ENCODE results near the gene VASN.

Gene VASN

GRCh38 chr16:4375717-4376116 is 4.1 kb downstream of the VASN start:
- H3K36me3 Mint-ChIP-seq (ENCODE audit: low read depth) = no peaks in the 10 kb centered on the region
- DNase-seq = no peak
- peaks cover 3% of the 10 kb centered on the region for H3K27me3 Mint-ChIP-seq (ENCODE audit: low read depth, poor library complexity)
- peak overlapping the region; percentile 58 for H3K4me3 Mint-ChIP-seq
- H3K27ac Mint-ChIP-seq = peak overlapping the region; percentile 91
- no peaks in the 10 kb centered on the region for H3K9me3 Mint-ChIP-seq
- H3K4me1 Mint-ChIP-seq = peaks cover 75% of the 10 kb centered on the region
- TF ChIP-seq CTCF (IDR thresholded peaks at IDR 0.05) = no peak

- H3K36me3 Mint-ChIP-seq (ENCODE audit: low read depth) = no peaks in the 10 kb centered on the region
- TF ChIP-seq CTCF (IDR thresholded peaks at IDR 0.05) = no peak
- H3K27me3 Mint-ChIP-seq (ENCODE audit: low read depth, poor library complexity) = peaks cover 3% of the 10 kb centered on the region
- H3K4me1 Mint-ChIP-seq = peaks cover 73% of the 10 kb centered on the region
- H3K4me3 Mint-ChIP-seq = peak overlapping the region; percentile 66
- no peaks in the 10 kb centered on the region for H3K9me3 Mint-ChIP-seq
- peak; percentile 49 for DNase-seq
- H3K27ac Mint-ChIP-seq = no peak overlapping the region
Measured at GRCh38 chr16:4376126-4376892, 4.7 kb downstream of the VASN start.

GRCh38 chr16:4376893-4377572 is 5.4 kb downstream of the VASN start:
- Mint-ChIP-seq H3K4me1 (peaks cover 72% of the 10 kb centered on the region), H3K9me3 (no peaks in the 10 kb centered on the region), H3K27ac (no peak overlapping the region), H3K36me3 (ENCODE audit: low read depth) (no peaks in the 10 kb centered on the region), H3K27me3 (ENCODE audit: low read depth, poor library complexity) (peaks cover 3% of the 10 kb centered on the region), H3K4me3 (peak overlapping the region; percentile 67)
- TF ChIP-seq CTCF (IDR thresholded peaks at IDR 0.05) = no peak
- DNase-seq = no peak

GRCh38 chr16:4377573-4378154 is 6.0 kb downstream of the VASN start:
- peak overlapping the region; percentile 67 for H3K4me3 Mint-ChIP-seq
- DNase-seq = no peak
- peak; percentile 18 for TF ChIP-seq CTCF (IDR thresholded peaks at IDR 0.05)
- peak overlapping the region; percentile 83 for H3K27ac Mint-ChIP-seq
- no peaks in the 10 kb centered on the region for H3K36me3 Mint-ChIP-seq (ENCODE audit: low read depth)
- peaks cover 70% of the 10 kb centered on the region for H3K4me1 Mint-ChIP-seq
- H3K27me3 Mint-ChIP-seq (ENCODE audit: low read depth, poor library complexity) = peaks cover 3% of the 10 kb centered on the region
- no peaks in the 10 kb centered on the region for H3K9me3 Mint-ChIP-seq

- Mint-ChIP-seq H3K4me3 (peak overlapping the region; percentile 67), H3K27me3 (ENCODE audit: low read depth, poor library complexity) (peaks cover 3% of the 10 kb centered on the region), H3K36me3 (ENCODE audit: low read depth) (no peaks in the 10 kb centered on the region), H3K4me1 (peaks cover 68% of the 10 kb centered on the region), H3K9me3 (no peaks in the 10 kb centered on the region), H3K27ac (peak overlapping the region; percentile 83)
- TF ChIP-seq CTCF (IDR thresholded peaks at IDR 0.05) = no peak
- DNase-seq = no peak
Measured at GRCh38 chr16:4378161-4378666, 6.6 kb downstream of the VASN start.

Data from nephron progenitor cell (in vitro differentiated cells).